ELR (cell line): Measurements from ENCODE around the gene CDK14.
A peak's percentile ranks its signal among the peaks of the same experiment; 100 is the strongest.

ENCODE experiments used
- DNase-seq: peaks from one replicate; pipeline ENCODE4 v3.0.0-alpha.2; 2015; ENCODE audit warnings: low read depth

CDK14 gene

GRCh38 chr7:91206361-91206960 lies 610.3 kb downstream of the CDK14 start:
- DNase-seq: no peak

DNA sequence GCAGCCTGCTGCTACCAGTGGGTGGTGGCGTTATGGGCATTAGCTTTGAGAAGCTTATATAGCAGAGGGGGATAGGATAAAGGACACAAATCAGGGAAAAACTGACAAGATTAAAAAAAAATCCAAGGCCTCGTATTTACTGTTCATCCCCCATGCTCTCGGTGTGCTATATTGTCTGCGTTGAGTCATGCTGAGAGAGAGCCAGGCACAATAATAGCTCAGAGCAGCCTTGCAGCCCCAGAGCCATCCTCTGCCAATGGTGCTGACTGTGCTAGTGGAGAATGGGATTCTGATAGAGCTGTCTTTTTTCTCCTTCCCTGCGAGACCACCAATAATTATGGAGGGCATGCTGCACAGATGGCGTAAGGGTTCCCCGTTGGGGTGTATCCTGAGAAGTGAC lies 616.5 kb downstream of the CDK14 start:
- no peak for DNase-seq

DNA sequence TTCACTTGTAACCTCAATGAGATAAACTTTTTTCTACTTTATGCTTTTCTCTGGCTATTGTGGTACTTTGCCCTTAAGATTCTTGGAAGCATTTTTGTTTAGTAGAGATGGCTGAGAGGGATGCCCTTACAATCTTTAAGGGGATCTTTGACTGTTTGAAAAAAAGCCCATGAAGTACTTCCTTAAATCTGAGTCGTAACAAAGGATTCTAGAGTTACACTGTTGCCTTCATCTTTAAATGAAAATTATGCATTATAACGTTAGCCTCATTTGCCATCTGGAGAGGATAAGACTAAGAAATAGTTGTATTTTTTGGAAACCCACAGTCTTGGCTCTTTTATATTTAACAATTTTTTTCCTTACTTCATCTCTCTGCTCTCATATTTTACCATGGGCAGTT lies 630.3 kb downstream of the CDK14 start:
- DNase-seq: peak; percentile 27

- peak; percentile 78 for DNase-seq
Observed at GRCh38 chr7:91228327-91228726, 632.2 kb downstream of the CDK14 start.

GRCh38 chr7:91228927-91229558 lies 632.9 kb downstream of the CDK14 start:
- peak; percentile 32 for DNase-seq

GRCh38 chr7:91230100-91230499 lies 634.0 kb downstream of the CDK14 start:
- DNase-seq: no peak

DNA sequence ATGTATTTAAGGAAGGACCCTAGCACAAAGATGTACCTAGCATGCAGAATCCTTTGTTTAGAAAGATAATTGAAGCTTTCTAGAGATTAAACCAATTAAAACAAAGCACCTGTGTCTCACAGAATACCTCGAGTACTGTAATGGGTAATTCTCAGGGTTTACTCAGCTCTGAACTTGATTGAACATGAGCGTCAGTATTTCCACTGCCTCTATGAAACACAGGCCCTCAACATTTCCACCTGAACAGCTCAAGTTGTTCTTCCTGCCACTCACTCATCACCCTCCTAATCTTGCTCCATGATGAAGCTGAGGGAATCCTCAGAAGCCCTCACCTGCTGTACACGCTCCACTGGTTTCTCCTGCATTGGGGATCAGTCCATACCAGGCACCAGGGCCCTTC lies 634.4 kb downstream of the CDK14 start:
- no peak for DNase-seq

GRCh38 chr7:91233212-91233611 lies 637.1 kb downstream of the CDK14 start:
- no peak for DNase-seq

DNA sequence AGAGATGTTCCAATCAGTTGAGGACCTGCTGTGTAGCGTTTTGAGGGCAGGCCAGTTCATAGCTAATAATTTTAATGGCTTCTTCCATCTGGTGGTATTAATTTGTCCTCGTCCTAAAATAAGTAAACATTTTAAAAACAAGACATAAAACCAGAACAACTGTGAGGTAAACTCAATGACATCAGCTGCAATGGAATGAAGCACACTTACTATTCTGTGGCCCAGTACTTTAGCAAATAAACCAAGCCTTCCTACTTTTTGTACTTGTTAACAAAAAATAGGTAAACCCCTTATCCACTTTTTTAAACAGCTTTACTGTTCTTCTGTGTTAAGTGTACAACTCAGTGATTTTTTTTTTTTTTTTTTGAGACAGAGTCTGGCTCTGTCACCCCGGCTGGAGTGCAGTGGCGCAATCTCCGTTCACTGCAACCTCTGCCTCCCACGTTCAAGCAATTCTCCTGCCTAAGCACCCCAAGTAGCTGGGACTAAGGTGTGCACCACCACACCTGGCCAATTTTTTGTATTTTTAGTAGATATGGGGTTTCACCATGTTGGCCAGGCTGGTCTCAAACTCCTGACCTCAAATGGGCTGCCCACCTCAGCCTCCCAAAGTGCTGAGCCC lies 639.2 kb downstream of the CDK14 start:
- no peak for DNase-seq

GRCh38 chr7:91239171-91239604 lies 643.1 kb downstream of the CDK14 start:
- peak; percentile 92 for DNase-seq

- DNase-seq: no peak
Observed at GRCh38 chr7:91239772-91240171, 643.7 kb downstream of the CDK14 start.

- DNase-seq: no peak
Observed at GRCh38 chr7:91240376-91240941, 644.3 kb downstream of the CDK14 start.

GRCh38 chr7:91242097-91242844 lies 646.1 kb downstream of the CDK14 start:
- peak; percentile 70 for DNase-seq

GRCh38 chr7:91243591-91244301 lies 647.6 kb downstream of the CDK14 start:
- peak; percentile 42 for DNase-seq

DNA sequence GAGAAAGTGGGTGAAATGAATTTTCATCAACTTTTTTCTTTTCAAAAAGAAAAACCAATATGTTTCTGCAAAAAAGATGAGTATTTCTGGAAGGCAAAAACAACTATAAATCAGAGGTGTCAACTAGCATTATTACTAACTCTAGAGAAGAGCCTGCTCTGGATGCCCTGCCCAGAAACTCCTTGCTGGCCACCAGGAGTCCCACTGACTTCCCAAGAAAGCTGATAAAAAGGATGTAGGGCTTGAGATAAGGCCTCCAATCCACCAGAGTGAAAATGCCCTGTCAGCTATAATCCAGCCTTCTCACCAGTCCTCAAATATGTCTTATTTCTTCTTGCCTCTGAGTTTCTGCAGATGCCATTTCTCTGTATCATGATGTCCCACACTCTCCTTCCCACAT lies 651.4 kb downstream of the CDK14 start:
- DNase-seq: no peak

- DNase-seq: peak; percentile 44
Observed at GRCh38 chr7:91248996-91249395, 652.9 kb downstream of the CDK14 start.

GRCh38 chr7:91249506-91250233 lies 653.5 kb downstream of the CDK14 start:
- peak; percentile 82 for DNase-seq

GRCh38 chr7:91250706-91251105 lies 654.6 kb downstream of the CDK14 start:
- DNase-seq: no peak

GRCh38 chr7:91251877-91252276 lies 655.8 kb downstream of the CDK14 start:
- no peak for DNase-seq
